Measurements from ENCODE around the gene CRTC1. TPM values are rescaled to one million over a fixed set of nuclear protein-coding genes. Genes with fewer than 3 reads are reported as not detected.

Gene CRTC1
- total RNA-seq, 2 donors from 2014 or later, result 4.0 to 5.8 TPM

GRCh38 chr19:18781047-18781600 lies 97.6 kb downstream of the CRTC1 start:
- Histone ChIP-seq H3K36me3 (no peaks in the 10 kb centered on the region), H3K9me3 (no peaks in the 10 kb centered on the region), H3K27ac (no peak overlapping the region), H3K27me3 (no peaks in the 10 kb centered on the region), H3K4me1 (peaks cover 0 to 11% of the 10 kb centered on the region in 2 donors), H3K4me3 (no peak overlapping the region)
- DNase-seq (ENCODE audit: low spot score), result no peak
- TF ChIP-seq CTCF (IDR thresholded peaks at IDR 0.05), result no peak

- Histone ChIP-seq H3K36me3 (no peaks in the 10 kb centered on the region), H3K9me3 (no peaks in the 10 kb centered on the region), H3K4me3 (no peak overlapping the region), H3K27ac (no peak overlapping the region), H3K4me1 (peaks cover 0 to 15% of the 10 kb centered on the region in 2 donors), H3K27me3 (peaks cover 0 to 2% of the 10 kb centered on the region in 2 donors)
- no peak for DNase-seq (ENCODE audit: low spot score)
- TF ChIP-seq CTCF (IDR thresholded peaks at IDR 0.05), result no peak
Measured at GRCh38 chr19:18781885-18782527, 98.5 kb downstream of the CRTC1 start.

GRCh38 chr19:18782559-18783225 lies 99.2 kb downstream of the CRTC1 start:
- Histone ChIP-seq H3K4me3 (no peak overlapping the region), H3K4me1 (peaks cover 0 to 22% of the 10 kb centered on the region in 2 donors), H3K27ac (no peak overlapping the region), H3K9me3 (no peaks in the 10 kb centered on the region), H3K27me3 (peaks cover 6 to 8% of the 10 kb centered on the region in 2 donors), H3K36me3 (no peaks in the 10 kb centered on the region)
- DNase-seq (ENCODE audit: low spot score), result no peak
- TF ChIP-seq CTCF (IDR thresholded peaks at IDR 0.05), result no peak

- peaks cover 18 to 21% of the 10 kb centered on the region in 2 donors for H3K27me3 ChIP-seq
- H3K27ac ChIP-seq, result no peak overlapping the region
- no peaks in the 10 kb centered on the region for H3K9me3 ChIP-seq
- H3K4me3 ChIP-seq, result no peak overlapping the region
- peaks cover 0 to 37% of the 10 kb centered on the region in 2 donors for H3K4me1 ChIP-seq
- no peak for TF ChIP-seq CTCF (IDR thresholded peaks at IDR 0.05)
- DNase-seq (ENCODE audit: low spot score), result no peak
- no peaks in the 10 kb centered on the region for H3K36me3 ChIP-seq
Measured at GRCh38 chr19:18783958-18784785, 100.7 kb downstream of the CRTC1 start.

GRCh38 chr19:18784786-18785120 lies 101.3 kb downstream of the CRTC1 start:
- H3K36me3 ChIP-seq, result no peaks in the 10 kb centered on the region
- H3K4me3 ChIP-seq, result no peak overlapping the region
- H3K27ac ChIP-seq, result no peak overlapping the region
- peaks cover 24 to 27% of the 10 kb centered on the region in 2 donors for H3K27me3 ChIP-seq
- no peak for TF ChIP-seq CTCF (IDR thresholded peaks at IDR 0.05)
- peaks cover 0 to 42% of the 10 kb centered on the region in 2 donors for H3K4me1 ChIP-seq
- DNase-seq (ENCODE audit: low spot score), result no peak
- no peaks in the 10 kb centered on the region for H3K9me3 ChIP-seq
